ENCODE measurements around the gene TMOD2. TPM values are rescaled to one million over a fixed set of nuclear protein-coding genes. Genes with fewer than 3 reads are reported as not detected.
A peak's percentile ranks its signal among the peaks of the same experiment; 100 is the strongest.

The TMOD2 gene
- total RNA-seq, 1 donor from 2014 or later = 4.1 TPM

- TF ChIP-seq CTCF (IDR thresholded peaks at IDR 0.05; ENCODE audit: insufficient read depth, low read length, poor library complexity, severe bottlenecking) = no peak
- H3K36me3 ChIP-seq (ENCODE audit: control insufficient read depth, insufficient read depth, low read length) = no peaks in the 10 kb centered on the region
- H3K27me3 ChIP-seq (ENCODE audit: control insufficient read depth, insufficient read depth, low read length) = no peaks in the 10 kb centered on the region
- DNase-seq (ENCODE audit: low read depth) = no peak
- no peak overlapping the region for H3K4me3 ChIP-seq (ENCODE audit: low read depth, low read length)
Observed at GRCh38 chr15:51793521-51794305, 42.3 kb downstream of the TMOD2 start.

DNA sequence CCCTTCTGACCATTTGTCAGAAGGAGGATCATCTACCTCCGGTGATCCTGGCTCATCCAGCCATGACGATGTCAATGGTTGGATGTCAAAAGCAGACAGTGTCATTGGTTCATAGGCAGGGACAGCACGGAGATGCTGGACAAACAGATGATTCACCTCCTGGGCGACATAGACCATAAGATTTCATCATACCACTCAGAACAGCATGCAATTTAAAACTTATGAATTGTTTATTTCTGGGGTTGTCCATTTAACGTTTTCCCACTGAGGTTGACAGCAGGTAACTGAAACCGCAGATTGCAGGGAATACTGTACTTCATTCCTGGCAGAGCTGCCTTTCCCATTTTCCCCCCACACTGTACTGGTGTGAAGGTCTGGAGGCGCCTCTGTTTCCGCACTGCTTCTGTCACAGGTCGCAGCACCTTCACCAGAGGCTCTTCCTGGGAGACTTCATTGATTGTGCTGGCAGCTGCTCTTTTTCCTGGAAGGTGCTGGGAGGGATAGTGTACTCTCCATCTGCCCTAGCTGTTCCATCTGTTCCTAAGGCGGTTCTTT lies 45.5 kb downstream of the TMOD2 start:
- DNase-seq (ENCODE audit: low read depth) = no peak
- Histone ChIP-seq H3K36me3 (ENCODE audit: control insufficient read depth, insufficient read depth, low read length) (no peaks in the 10 kb centered on the region), H3K27me3 (ENCODE audit: control insufficient read depth, insufficient read depth, low read length) (no peaks in the 10 kb centered on the region), H3K4me3 (ENCODE audit: low read depth, low read length) (no peak overlapping the region)
- no peak for TF ChIP-seq CTCF (IDR thresholded peaks at IDR 0.05; ENCODE audit: insufficient read depth, low read length, poor library complexity, severe bottlenecking)

DNA sequence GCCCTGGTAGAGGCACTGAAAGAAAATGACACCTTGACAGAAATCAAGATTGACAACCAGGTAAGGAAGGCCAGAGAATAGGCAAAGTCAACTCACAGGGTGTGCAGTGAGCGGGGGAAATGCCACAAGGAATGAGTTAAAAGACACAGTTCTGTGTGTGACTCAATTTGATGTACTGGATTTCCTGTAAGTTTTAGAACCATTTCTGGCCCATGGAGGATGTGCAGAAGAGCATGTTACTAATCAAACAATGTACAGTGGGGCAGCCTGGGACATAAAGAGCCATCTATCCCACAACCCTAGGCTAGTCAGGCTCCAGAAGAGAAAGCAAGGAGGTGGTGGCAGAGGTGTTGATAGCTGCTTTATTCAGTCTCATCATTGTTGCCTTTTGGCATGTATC lies 46.9 kb downstream of the TMOD2 start:
- H3K27me3 ChIP-seq (ENCODE audit: control insufficient read depth, insufficient read depth, low read length) = no peaks in the 10 kb centered on the region
- no peak for TF ChIP-seq CTCF (IDR thresholded peaks at IDR 0.05; ENCODE audit: insufficient read depth, low read length, poor library complexity, severe bottlenecking)
- DNase-seq (ENCODE audit: low read depth) = no peak
- H3K4me3 ChIP-seq (ENCODE audit: low read depth, low read length) = no peak overlapping the region
- H3K36me3 ChIP-seq (ENCODE audit: control insufficient read depth, insufficient read depth, low read length) = no peaks in the 10 kb centered on the region

- H3K4me3 ChIP-seq (ENCODE audit: low read depth, low read length) = no peak overlapping the region
- no peaks in the 10 kb centered on the region for H3K27me3 ChIP-seq (ENCODE audit: control insufficient read depth, insufficient read depth, low read length)
- TF ChIP-seq CTCF (IDR thresholded peaks at IDR 0.05; ENCODE audit: insufficient read depth, low read length, poor library complexity, severe bottlenecking) = no peak
- no peaks in the 10 kb centered on the region for H3K36me3 ChIP-seq (ENCODE audit: control insufficient read depth, insufficient read depth, low read length)
- no peak for DNase-seq (ENCODE audit: low read depth)
Observed at GRCh38 chr15:51799282-51800252, 48.2 kb downstream of the TMOD2 start.

- no peak for DNase-seq (ENCODE audit: low read depth)
- H3K27me3 ChIP-seq (ENCODE audit: control insufficient read depth, insufficient read depth, low read length) = no peaks in the 10 kb centered on the region
- peak; percentile 74 for TF ChIP-seq CTCF (IDR thresholded peaks at IDR 0.05; ENCODE audit: insufficient read depth, low read length, poor library complexity, severe bottlenecking)
- H3K36me3 ChIP-seq (ENCODE audit: control insufficient read depth, insufficient read depth, low read length) = no peaks in the 10 kb centered on the region
- no peak overlapping the region for H3K4me3 ChIP-seq (ENCODE audit: low read depth, low read length)
Observed at GRCh38 chr15:51801391-51801835, 50.0 kb downstream of the TMOD2 start.
